OCI-M2 (cell line): ENCODE results near the gene RNF26.

Experiments used
- DNase-seq: peaks from one replicate; lab custom pipeline; 2025; ENCODE audit not compliant: unreplicated experiment; lab: John Stamatoyannopoulos, UW

The RNF26 gene

DNA sequence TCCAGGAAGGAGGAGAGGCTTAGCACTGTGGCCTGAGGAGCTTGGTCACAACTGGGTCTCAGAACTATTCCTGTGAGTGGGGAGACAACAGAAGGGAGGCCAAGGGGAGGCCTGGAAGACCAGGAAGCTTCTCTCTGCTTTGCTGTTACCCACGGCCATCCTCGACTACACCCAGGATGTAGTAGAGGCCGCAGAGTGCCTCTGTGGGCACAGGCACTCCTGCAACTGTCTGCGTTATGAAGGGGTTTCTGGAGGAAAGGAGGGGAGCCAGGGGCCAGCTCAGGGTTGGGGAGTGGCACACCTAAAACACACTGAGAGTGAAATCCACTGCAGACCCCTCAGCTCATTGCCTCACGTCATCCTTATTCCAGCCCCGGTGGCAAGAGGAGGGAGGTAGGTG lies 16.0 kb downstream of the RNF26 start:
- no peak for DNase-seq

DNA sequence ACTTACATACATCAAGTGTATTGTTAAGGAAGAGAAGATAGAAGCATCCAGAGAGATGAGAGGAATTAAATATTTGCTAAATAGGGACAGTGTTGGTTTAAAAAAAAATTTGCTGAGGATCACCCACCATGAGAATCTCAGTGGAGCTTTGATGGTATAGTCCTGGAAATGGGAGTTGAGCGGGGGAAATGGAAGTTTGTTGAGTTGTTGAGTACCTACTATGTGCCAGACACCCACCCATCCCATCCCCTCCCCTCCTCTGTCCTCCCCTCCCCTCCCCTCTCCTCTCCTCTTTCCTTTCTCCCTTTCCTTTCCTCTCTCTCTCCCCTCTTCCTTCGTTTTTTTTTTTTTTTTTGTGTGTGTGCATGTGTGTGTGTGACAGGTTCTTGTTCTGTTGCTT lies 16.9 kb downstream of the RNF26 start:
- no peak for DNase-seq

DNA sequence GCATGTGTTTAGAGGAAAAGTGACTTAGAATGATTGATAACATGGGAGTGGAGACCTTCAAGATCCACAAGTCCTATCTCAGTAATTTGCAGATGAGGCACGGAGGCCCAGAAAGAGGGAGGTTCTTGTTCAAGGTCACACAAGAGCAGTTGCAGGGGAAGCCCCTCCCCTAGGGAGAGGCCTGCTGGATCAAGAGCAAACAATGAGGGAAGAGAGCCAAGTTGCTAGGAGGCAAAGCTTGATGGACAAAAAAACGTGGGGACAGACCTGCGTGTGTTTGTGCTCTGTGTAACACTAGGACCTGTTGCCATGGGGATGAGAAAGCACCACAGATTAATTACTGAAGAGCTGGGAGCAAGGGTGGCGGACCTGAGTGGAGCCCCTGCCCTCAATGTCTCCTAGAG lies 18.5 kb downstream of the RNF26 start:
- no peak for DNase-seq

DNA sequence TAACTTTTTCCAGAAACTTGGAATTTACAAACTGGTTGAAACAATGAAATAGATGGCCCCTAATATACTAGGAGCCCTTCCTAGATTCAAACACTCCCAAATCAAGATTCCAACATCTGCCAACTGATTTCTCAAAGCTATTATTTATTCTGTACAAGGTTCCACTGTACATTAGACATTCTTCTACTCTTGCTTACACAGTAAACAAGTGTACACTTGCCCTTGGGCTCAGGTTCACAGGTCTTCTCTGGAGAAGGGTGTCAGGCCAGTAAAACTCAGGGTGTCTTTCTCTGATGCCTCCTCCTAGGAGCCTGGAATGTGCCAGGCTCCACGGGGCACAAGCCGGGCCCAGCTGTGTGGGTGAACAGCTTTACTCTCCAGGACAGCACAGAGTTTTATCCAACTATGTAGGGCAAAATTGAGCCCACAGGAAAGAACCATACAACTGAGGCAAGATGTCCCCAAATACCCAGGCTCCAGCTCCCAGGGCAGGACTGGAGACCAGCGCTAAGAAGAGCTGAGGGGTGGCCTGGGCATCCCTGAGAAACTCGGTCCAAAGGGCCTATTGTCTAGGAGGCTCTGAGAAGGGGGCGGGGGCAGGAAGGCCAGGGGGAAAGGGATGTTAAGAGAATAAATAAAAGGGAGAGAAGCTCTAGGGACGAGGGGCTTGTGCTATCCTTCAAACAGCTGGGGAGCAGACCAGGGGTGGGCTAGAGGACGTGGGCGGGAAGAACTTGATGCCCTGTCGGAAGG lies 20.9 kb downstream of the RNF26 start:
- no peak for DNase-seq

DNA sequence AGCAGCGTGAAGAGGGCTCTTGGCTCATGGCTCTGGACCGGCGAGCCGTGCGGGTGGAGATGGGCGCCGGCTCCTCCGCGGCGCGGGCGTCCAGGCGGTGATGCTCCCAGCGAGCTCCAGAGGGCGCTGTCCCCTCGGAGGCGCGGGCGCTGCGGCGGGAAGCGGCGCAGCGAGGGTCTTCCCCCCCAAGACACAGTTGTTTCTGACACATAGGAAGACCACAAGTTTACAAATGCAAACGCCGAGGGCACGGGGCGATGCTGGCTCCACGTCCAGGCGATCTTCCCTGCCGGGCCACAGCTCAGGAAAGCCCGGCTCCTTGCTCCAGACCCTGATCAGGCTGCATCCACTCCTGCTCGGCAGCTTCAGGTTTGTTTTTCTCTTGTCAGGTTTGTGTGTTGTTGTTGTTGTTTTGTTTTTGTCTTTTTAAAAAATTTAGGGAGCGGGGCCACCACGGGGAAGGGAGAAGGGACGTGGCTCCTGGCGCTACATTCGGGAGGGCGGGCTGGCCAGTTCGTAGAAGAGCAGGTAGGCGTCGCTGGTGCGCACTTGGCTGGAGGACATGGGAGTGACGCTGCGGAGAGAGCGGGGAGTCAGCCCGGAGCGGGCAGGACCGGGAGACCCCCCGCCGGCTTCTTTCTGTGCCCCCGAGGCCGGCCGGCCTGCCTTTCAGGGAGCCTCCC lies 22.2 kb downstream of the RNF26 start:
- no peak for DNase-seq

DNA sequence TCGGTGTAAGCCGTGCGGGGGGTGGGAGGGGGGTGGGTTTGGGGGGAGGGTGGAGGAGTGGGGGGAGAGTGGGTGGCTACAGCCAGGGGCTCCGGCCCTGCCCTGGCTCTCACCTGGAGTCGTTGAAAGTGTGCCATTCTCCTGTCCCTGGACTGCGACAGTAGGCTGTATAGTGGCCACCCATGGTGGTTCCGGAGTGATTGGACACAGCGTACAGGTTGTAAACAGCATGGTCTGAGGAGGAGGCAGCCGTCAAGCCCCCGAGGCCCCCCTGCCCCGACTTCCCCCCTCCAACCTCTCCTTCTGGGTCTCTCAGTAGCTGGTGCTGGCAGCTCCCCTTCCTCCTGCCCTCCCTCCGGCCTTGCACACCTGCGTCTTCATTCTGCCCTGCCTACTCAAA lies 22.7 kb downstream of the RNF26 start:
- DNase-seq = no peak

DNA sequence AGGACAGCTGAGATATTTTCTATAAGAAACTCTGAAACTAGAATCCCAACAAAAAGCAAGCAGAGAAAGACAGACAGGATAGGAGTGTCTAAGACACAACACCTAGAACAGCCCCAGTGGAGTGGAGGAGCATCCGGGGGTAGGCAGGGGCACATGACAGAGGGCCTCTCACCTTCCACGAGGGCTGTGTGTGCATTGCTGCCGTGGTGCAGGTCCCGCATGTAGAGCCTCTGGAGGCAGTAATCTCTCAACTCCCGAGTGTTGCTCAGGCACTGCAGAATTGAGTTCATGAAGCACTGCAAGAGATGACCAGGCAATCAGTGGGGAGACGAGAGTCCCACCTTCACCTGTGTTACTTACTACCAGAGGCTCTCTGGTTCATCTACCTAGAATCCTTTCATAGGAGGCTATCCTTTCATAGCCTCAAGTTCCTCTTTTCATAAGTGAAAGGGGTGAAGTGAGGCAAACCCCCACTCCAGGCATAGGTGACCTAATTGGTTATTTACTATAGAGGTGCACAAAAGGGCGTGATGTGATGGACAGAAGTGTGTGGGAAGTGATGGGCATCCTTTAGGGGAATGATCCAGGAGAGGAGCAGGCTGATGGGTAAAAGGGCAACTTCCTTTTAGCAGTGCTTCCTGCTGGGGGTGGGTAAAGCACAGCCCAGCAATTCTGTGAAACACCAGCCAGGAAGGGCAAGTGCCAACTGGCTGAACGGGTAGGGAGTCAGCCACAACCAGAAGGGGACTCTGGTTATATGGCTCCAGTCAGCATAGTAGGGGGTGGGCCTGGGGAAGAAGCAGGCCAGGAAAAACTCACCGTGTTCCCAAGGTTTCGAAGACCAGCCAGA lies 25.3 kb downstream of the RNF26 start:
- DNase-seq = no peak

DNA sequence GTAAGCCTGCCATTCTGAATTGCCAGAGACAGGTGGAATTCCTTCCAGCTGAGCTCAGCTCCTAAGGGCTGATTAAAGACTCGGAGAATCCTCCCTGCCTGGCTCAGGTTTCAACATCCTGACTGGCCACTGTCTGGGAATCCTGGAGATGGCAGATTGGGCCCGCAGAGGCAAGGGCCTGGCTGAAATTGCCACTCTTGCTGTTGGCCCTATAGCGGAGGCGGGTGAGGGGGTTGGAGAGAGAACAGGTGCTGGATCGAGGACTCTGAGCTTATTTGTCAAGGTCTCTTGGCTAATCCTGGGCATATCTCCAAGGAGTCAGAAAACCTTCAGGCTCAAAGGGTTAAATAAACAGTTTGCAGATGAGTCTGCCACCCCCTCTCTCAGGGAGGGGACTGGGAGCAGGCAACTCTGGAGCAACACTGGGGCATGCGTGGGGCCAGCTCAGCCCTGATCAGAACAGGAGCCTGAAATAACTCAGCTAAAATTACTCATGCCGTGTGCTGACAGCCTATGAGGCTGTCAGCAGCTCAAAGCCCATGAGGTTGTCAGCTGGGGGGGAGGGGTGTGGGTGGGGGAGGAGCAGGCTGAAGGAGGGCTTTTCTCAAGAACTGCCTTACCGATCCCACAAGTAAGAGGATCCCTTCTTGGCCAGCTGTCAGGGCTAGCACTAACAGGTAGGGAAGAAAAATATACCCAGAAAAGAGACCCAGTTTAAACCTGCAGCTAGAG lies 26.9 kb downstream of the RNF26 start:
- no peak for DNase-seq

DNA sequence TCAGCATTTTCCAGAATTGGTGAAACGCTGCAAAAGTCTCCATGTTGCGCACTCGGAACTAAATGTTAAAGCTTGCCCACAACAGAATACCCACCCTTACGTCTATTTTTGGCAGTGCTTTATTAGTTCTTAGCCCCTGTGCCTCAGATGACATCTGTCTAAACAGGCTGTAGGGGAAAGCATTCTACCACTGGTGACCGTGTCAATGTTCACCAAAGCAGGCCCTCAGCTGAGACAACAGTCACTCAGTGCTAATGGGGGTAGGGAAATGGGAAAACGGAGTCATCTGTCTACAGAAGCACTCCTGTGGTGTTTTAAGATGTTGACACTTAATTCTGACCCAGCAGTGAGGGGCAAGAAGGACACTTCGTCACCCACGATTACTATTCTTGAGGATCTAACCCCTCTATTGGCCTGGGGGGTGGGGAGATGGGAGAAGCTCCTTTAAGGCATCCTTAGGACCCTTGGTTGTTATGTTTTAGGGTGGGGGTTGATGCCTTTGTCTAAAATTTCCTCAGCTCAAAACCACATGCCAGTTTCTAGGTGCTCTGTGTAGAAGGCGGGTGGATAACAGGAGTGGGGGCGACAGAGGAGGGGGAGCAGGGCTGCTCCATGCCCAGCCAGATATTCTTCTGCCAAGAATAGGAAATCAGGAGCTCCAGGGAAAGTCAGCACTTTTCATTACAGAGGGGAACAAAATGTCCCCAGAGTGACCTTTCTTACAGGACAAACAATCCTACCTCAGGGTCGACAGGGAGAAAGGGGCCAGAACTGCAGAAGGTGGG lies 27.8 kb downstream of the RNF26 start:
- no peak for DNase-seq

DNA sequence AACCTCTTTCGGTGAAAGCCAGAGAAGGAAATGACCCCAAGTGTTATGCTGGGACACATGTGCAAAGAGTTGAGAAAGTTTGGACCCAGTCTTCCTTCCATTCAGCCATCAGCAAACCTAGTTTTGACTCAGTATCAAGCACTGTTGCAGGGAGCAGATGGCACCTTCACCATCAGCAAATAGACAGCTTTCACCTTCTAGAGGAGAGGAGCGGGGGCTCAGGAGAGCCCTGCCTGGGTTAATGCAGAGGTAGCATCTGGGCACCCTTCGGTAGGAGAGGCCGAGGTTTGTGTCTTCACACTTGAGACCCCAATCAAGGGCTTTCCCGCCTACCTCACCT lies 28.4 kb downstream of the RNF26 start:
- DNase-seq = no peak

DNA sequence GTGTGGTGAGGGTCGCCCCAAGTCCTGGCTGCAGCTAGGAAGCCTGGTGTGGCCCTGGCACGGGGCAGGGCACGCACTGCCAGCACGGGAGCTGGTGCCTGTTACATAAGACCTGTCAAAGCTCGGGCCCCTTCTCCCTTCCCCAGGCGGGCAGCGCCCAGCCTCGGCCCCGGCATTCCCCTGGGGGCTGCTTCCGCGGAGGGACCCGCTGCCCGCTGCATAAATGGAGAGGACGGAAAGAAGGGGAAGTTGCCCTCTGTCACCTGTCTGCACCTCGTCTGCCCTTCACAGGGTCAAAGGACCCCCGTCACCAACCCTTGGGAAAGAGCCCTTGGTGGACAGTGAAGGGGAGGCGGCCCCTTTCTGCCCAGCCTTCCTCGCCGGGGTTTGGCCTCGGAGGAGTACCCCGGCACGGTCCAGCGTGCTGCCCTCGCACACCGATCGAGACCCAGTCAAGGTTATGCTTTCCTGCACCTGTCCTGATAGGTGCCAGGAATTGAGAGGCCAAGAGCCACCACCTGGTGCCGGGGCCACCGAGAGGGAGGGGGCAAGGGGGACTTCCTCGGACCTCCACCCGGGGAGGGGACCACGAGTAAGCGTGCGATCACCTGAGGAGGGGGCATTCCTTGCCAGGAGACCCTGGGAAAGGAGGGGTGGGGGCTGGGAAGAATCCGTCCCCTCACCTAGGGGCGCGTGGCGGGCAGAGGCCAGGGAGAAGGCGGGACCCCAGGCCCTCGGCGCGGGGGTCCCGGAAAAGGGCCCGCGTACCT lies 28.9 kb downstream of the RNF26 start:
- DNase-seq = no peak

DNA sequence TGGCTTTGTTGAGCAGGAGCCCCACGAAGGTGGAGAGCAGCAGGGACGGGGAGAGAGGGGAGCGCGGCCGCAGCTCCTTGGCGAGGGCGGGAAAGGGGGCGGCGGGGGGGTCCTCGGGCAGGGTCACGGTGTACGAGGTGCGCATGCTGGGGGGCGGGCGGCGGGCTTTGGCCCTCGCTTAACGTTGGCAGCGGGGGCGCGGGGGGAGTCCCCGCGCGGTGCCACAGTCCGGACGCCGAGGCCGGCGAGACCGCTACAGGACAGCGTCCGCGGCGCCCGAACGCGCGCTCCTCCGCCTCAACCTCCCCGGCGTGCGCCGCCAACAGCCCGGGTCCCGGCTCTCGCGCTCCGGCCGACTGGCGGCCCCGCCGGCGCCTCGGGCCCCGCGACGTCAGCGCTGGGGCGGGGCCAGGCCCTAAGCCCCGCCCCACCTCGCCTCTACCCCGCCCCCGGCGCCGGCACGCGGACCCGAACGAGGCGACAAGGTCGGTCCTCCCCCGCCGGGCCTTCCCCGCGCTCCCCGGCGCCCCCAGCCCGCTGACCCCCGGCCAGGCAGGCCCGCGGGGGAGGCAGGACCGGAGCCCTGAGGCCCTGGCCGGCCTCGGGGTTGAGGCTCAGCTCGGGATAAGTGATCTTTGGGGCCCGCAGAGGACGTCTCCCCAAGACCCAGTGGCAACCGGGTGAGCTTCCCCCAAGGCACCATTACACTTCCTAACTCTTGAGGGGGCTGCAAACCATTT lies 29.7 kb downstream of the RNF26 start:
- DNase-seq = no peak

DNA sequence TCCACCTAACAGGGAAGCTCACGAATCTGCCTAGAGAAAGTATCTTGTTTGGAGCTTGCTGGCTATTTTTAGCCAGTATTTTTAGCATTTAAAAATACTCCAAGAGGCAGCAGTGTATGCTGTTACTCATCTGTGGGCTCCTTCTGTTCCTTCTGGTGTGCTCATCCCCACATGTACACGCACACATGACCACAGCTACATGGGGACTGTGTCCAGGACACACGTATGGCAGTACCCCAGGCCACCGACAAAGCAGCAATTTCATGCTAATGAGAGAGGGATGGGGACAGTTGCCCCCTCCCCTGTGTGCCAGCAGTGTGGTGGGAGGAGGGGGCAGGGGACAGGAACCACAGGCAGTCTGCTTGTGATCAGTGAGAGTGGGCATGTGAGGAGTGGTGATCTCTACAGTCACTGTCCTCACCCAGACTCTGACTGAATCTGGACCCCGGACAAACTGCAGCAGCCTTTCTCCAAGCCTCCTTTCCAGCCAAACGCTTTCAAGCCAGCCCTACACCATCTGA lies 30.8 kb downstream of the RNF26 start:
- no peak for DNase-seq

DNA sequence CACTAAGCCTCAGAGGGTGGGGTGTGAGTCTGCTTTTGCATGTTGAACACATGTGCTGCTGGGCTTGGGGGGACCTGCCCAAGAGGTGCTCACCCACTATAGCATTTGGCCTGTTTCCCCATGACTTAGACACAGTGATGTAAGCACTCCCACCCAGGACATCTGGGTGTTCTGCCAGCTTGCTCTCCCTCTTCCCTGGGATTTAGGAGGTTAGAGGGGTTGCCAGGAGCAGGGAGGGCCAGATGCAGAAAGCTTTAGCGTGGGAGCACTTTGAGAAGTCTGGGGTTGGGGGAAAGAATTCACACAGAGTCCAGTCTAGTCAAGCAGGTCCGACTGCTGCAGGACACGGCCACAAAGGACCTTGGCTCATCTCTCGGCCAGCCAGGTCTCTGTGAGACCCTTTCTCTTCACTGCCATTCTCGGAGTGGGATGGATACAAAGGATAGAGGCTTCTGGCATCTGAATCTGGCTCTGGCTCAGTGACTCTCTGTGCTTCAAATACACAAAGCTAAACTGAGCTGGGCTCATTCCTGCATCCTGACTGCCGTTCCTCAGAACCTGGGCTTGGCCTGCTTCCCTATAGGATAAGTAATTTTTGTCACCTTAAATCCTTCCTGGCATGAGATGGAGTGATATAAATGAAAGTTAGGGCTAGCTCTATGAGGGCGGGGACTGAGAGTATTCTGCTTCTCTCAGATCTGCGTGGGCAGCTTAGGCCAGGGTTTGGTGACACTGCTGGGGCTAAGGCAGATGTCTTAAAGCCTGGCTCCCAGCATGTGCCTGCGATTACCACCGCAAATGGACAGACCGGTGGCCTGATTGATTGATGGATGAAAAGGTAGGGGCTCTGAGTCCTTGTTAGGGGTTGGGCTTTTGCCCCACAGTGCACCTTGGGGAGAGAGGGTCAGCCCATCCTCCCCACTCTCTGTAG lies 32.6 kb downstream of the RNF26 start:
- DNase-seq = no peak

DNA sequence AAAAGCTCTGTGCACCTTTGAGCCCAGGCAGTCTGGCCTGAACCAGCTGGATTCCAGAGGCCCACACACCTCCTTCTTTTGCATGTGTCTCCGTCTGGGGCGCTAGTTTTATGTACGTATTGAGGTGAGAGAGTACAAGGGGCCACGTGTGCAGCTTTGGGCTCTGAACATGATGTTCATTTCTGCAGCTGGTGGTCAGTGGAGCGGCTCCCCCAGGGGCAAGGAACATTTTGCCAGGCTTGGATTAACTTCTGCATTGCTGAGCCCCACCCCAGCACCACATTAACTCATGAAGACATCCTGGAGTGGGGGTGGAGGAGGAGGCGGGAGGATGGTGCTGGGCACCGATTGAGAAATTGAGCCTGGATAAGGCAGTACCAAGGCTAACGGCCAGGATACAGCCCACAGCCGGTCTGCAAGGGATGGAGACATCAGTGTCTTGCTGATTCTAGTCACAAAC lies 33.4 kb downstream of the RNF26 start:
- no peak for DNase-seq

DNA sequence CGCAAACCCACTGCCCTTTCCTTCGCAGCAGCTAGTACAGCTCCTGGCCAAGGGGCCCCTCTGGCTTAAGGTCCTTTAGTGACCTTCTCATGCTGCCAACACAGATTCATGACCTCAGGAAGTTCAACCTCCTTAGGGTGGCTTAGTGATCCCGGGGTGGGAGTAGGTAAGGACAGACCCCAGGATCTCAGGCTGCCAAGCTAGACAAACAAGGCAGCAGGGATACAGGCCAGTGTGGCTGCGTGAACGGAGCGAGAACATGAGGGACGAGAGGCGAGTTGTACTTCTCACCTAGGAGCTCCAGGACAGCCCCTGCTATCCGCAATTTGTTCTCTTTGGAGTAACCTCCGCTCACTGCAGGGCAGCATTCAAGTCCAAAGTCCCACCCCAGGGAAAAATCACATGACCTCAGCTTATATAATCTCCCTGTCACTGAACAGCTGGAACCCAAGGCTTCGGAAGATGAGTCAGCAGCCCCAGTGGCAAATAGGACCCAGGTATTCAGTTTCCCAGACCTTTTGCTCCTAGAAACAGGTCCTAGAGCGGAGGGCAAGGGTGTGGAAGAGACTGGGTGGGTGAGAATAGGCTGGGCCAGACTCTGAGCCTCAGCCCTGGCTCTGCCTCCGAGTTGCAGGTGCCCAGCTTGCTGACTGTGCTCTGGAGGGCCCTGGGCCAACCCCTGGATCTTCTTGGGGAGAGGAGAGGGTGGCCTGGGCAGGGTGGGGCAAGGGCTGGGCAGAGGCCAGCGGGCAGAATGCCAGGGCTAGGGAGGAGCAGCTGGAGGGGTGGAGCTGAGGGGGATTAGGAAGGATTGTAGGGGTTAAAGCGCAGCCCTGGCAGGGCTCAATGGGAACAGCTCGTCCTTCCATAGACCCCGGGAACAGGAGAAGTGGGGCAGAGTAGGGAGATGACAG lies 34.1 kb downstream of the RNF26 start:
- no peak for DNase-seq
